ENCODE data around the gene VENTX. TPM values are rescaled to one million over a fixed set of nuclear protein-coding genes. Genes with fewer than 3 reads are reported as not detected.

Gene VENTX
- total and polyA plus RNA-seq, 2 donors (not counting 3 experiments of a cell fraction or from before 2014, with no cell fraction given), result not detected

DNA sequence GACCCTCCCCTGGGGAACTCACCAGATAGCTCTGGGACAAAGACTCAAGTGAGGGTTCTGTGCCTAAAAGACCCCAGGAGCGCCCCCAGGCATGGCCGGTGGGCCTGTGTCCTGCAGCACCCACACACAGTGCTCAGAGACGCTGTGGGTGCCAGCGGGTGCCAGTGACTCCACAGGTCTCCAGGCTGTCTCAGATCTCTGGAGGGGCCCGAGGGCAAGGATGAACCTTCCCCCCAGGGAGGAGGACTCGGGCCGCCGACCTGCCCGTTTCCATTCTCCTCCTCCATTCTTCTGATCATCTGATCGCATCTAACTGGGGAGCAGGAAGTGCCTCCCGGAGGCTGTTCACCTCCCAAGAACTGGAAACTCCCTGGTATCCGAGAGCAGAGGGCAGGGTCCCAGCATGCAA, 38.0 kb downstream of the VENTX start:
- ChIA-PET POLR2A (no interaction called here), CTCF (interaction anchor here (1.2 to 1.3 kb wide), 2 partner anchors 12 to 17 kb away, joined by 3 read pairs; no protein-coding TSS in a partner anchor)
- Histone ChIP-seq H3K36me3 (ENCODE audit: control insufficient read depth in 2 of 2, extremely low read depth in 1 of 2, insufficient read depth in 2 of 2, low read length in 2 of 2) (peaks cover 0 to 5% of the 10 kb centered on the region in 2 experiments), H3K27me3 (ENCODE audit: control insufficient read depth in 2 of 2, insufficient read depth in 2 of 2, low read length in 2 of 2) (peaks cover 5 to 10% of the 10 kb centered on the region in 2 experiments), H4K20me1 (replicated peaks; ENCODE audit: control insufficient read depth, extremely low read depth, insufficient read depth, low read length) (no peaks in the 10 kb centered on the region), H3K4me1 (ENCODE audit: control insufficient read depth, extremely low read depth, insufficient read depth, low read length) (no peaks in the 10 kb centered on the region), H3K4me2 (ENCODE audit: insufficient read depth, low read length) (no peak overlapping the region), H3K9ac (replicated peaks; ENCODE audit: extremely low read depth, insufficient read depth, low read length) (no peak overlapping the region), H3K27ac (ENCODE audit: insufficient read depth, low read depth, low read length) (no peak overlapping the region), H3K79me2 (ENCODE audit: control insufficient read depth, insufficient read depth, low read length) (no peaks in the 10 kb centered on the region), H3K9me1 (replicated peaks; ENCODE audit: control insufficient read depth, extremely low read depth, insufficient read depth, low read length) (no peaks in the 10 kb centered on the region), H3K4me3 (replicated peaks in 1 of 3; ENCODE audit: insufficient read depth in 1 of 3, low read depth in 1 of 3, low read length in 3 of 3) (no peak overlapping the region), H3K9me3 (replicated peaks; ENCODE audit: control insufficient read depth, insufficient read depth, low read length) (no peaks in the 10 kb centered on the region), H2AFZ (ENCODE audit: low read depth, low read length) (no peak overlapping the region)
- dilution Hi-C loops (cut with MboI; ENCODE audit: extremely low pct_ligation_motif_present, low sequenced_read_pairs) (no loop called here), intact Hi-C loops (cut with micrococcal nuclease) (no loop called here)
- BruUV-seq (replicated peaks), result no TSS peak
- no peak for FAIRE-seq
- no peak for DNase-seq (ENCODE audit: low read depth, low spot score)
- TF ChIP-seq POLR2A (IDR thresholded peaks at IDR 0.05; ENCODE audit: low read depth, low read length) (no peak), POLR2AphosphoS5 (IDR thresholded peaks at IDR 0.05; ENCODE audit: insufficient read depth, low read depth, low read length) (no peak), MYC (IDR thresholded peaks at IDR 0.05; ENCODE audit: low read depth, low read length) (no peak), EZH2 (IDR thresholded peaks at IDR 0.05; ENCODE audit: borderline replicate concordance, low read depth, low read length, severe bottlenecking) (no peak), JUN (IDR thresholded peaks at IDR 0.05; ENCODE audit: borderline replicate concordance, insufficient read depth, insufficient read length, low read depth) (no peak), FOS (IDR thresholded peaks at IDR 0.05; ENCODE audit: borderline replicate concordance, insufficient read depth, low read length) (no peak), GATA2 (IDR thresholded peaks at IDR 0.05; ENCODE audit: insufficient read depth, insufficient read length, low read depth, low read length) (no peak)
- TF ChIP-seq, protein P1, sequence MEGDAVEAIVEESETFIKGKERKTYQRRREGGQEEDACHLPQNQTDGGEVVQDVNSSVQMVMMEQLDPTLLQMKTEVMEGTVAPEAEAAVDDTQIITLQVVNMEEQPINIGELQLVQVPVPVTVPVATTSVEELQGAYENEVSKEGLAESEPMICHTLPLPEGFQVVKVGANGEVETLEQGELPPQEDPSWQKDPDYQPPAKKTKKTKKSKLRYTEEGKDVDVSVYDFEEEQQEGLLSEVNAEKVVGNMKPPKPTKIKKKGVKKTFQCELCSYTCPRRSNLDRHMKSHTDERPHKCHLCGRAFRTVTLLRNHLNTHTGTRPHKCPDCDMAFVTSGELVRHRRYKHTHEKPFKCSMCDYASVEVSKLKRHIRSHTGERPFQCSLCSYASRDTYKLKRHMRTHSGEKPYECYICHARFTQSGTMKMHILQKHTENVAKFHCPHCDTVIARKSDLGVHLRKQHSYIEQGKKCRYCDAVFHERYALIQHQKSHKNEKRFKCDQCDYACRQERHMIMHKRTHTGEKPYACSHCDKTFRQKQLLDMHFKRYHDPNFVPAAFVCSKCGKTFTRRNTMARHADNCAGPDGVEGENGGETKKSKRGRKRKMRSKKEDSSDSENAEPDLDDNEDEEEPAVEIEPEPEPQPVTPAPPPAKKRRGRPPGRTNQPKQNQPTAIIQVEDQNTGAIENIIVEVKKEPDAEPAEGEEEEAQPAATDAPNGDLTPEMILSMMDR (IDR thresholded peaks at IDR 0.05; ENCODE audit: extremely low read depth in 1 of 2, insufficient read depth in 1 of 2, low read depth in 1 of 2, low read length in 2 of 2), result no peak
- TF ChIP-seq, protein P2, sequence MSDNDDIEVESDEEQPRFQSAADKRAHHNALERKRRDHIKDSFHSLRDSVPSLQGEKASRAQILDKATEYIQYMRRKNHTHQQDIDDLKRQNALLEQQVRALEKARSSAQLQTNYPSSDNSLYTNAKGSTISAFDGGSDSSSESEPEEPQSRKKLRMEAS (IDR thresholded peaks at IDR 0.05; ENCODE audit: insufficient read depth, insufficient read length), result no peak

Measured in endothelial cell of umbilical vein (primary cell).